ENCODE measurements around the gene MARCHF3. TPM values are rescaled to one million over a fixed set of nuclear protein-coding genes. Genes with fewer than 3 reads are reported as not detected.

The MARCHF3 gene
- total RNA-seq, 4 donors from 2014 or later: 1.7 to 13.9 (median 2.5) TPM

DNA sequence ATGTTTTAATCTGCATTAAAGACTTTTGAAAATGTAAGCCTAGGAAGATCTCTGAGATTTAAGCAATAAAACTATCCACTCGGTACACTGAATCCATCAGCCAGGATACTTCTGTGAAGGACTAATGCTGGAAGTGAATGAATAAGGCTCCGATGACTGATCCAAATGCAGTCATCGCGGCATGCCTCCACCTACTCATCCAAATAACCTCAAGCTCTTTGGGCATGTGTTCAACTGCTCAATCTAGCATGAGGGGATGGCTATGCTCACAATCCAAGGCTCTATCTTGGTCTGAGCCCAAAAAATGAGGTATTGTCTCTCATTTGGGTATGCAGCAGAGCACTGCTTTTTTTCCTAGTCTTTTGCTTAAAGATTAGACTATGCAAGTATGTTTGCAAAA, 19.2 kb downstream of the MARCHF3 start:
- no peak for DNase-seq (ENCODE audit: extremely low spot score)
- Histone ChIP-seq H3K4me3 (no peak overlapping the region), H3K27ac (replicated peaks in 1 of 4) (no peak overlapping the region), H3K4me1 (peaks cover 0 to 47% (median 0%) of the 10 kb centered on the region in 4 donors), H3K27me3 (no peaks in the 10 kb centered on the region), H3K9me3 (no peaks in the 10 kb centered on the region), H3K36me3 (no peaks in the 10 kb centered on the region)
- TF ChIP-seq EP300 (IDR thresholded peaks at IDR 0.05) (no peak), POLR2A (IDR thresholded peaks at IDR 0.05; ENCODE audit: low read depth) (no peak), POLR2AphosphoS5 (IDR thresholded peaks at IDR 0.05) (no peak)
- TF ChIP-seq, protein P1, sequence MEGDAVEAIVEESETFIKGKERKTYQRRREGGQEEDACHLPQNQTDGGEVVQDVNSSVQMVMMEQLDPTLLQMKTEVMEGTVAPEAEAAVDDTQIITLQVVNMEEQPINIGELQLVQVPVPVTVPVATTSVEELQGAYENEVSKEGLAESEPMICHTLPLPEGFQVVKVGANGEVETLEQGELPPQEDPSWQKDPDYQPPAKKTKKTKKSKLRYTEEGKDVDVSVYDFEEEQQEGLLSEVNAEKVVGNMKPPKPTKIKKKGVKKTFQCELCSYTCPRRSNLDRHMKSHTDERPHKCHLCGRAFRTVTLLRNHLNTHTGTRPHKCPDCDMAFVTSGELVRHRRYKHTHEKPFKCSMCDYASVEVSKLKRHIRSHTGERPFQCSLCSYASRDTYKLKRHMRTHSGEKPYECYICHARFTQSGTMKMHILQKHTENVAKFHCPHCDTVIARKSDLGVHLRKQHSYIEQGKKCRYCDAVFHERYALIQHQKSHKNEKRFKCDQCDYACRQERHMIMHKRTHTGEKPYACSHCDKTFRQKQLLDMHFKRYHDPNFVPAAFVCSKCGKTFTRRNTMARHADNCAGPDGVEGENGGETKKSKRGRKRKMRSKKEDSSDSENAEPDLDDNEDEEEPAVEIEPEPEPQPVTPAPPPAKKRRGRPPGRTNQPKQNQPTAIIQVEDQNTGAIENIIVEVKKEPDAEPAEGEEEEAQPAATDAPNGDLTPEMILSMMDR (IDR thresholded peaks at IDR 0.05): no peak
- 64% methylated on average over 4 of the region's 4 CpGs for WGBS
- intact Hi-C loops (cut with DNase I): no loop called here

DNA sequence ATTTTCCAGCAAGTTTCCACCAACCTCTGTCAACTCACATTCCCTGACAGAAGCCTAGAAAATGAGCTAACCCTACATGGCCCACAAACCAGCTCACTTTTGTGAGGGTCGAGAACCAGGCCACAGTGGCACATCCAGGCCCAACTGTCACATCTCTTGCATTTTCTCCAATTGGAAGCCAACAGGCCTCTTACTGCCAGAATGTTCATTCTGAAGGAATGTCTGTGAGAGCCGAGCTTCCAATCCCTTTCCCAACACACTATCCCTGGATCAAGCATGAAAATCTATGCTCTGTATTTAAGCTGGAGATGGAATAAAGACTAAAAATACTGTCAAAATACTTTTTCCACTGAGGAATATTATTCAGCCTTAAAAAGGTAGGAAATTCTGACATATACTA, 20.0 kb downstream of the MARCHF3 start:
- Histone ChIP-seq H3K27me3 (no peaks in the 10 kb centered on the region), H3K4me1 (peaks cover 0 to 47% (median 0%) of the 10 kb centered on the region in 4 donors), H3K9me3 (no peaks in the 10 kb centered on the region), H3K36me3 (no peaks in the 10 kb centered on the region), H3K4me3 (no peak overlapping the region), H3K27ac (replicated peaks in 1 of 4) (no peak overlapping the region)
- TF ChIP-seq EP300 (IDR thresholded peaks at IDR 0.05) (no peak), POLR2A (IDR thresholded peaks at IDR 0.05; ENCODE audit: low read depth) (no peak), POLR2AphosphoS5 (IDR thresholded peaks at IDR 0.05) (no peak)
- TF ChIP-seq, protein P1 (IDR thresholded peaks at IDR 0.05): no peak
- 79% methylated on average over 2 of the region's 2 CpGs for WGBS
- intact Hi-C loops (cut with DNase I): no loop called here
- DNase-seq (ENCODE audit: extremely low spot score): no peak

GRCh38 chr5:127009784-127010183, 20.6 kb downstream of the MARCHF3 start:
- Histone ChIP-seq H3K27me3 (no peaks in the 10 kb centered on the region), H3K4me3 (no peak overlapping the region), H3K4me1 (peaks cover 0 to 47% (median 0%) of the 10 kb centered on the region in 4 donors), H3K36me3 (no peaks in the 10 kb centered on the region), H3K9me3 (no peaks in the 10 kb centered on the region), H3K27ac (replicated peaks in 1 of 4) (no peak overlapping the region)
- TF ChIP-seq EP300 (IDR thresholded peaks at IDR 0.05): no peak
- TF ChIP-seq POLR2A (IDR thresholded peaks at IDR 0.05; ENCODE audit: low read depth): no peak
- no peak for TF ChIP-seq POLR2AphosphoS5 (IDR thresholded peaks at IDR 0.05)
- TF ChIP-seq, protein P1 (IDR thresholded peaks at IDR 0.05): no peak
- intact Hi-C loops (cut with DNase I): no loop called here
- no peak for DNase-seq (ENCODE audit: extremely low spot score)
- 95% methylated on average over 1 of the region's 1 CpG for WGBS

GRCh38 chr5:127008300-127008975, 21.9 kb downstream of the MARCHF3 start:
- H3K36me3 ChIP-seq: no peaks in the 10 kb centered on the region
- 76% methylated on average over 6 of the region's 6 CpGs for WGBS
- intact Hi-C loops (cut with DNase I): no loop called here

More at GRCh38 chr5:127008300-127008975, 21.9 kb downstream of the MARCHF3 start:
- Histone ChIP-seq H3K9me3 (no peaks in the 10 kb centered on the region), H3K27me3 (no peaks in the 10 kb centered on the region), H3K4me1 (peaks cover 0 to 49% (median 0%) of the 10 kb centered on the region in 4 donors), H3K27ac (replicated peaks in 1 of 4) (no peak overlapping the region), H3K4me3 (no peak overlapping the region)
- TF ChIP-seq, protein P1 (IDR thresholded peaks at IDR 0.05): no peak
- no peak for TF ChIP-seq EP300 (IDR thresholded peaks at IDR 0.05)
- TF ChIP-seq POLR2AphosphoS5 (IDR thresholded peaks at IDR 0.05): no peak
- no peak for TF ChIP-seq POLR2A (IDR thresholded peaks at IDR 0.05; ENCODE audit: low read depth)
- DNase-seq (ENCODE audit: extremely low spot score): no peak

Data from esophagus muscularis mucosa (tissue), 4 donors.